Spinal cord (tissue), 10 donors: ENCODE results near the gene IGFALS. TPM values are rescaled to one million over a fixed set of nuclear protein-coding genes. Genes with fewer than 3 reads are reported as not detected.

Source experiments
- DNase-seq, 6 donors: peaks; one replicate each; pipeline versions ENCODE4 v3.0.0 to v3.0.0-alpha.2; 2013 to 2015; ENCODE audit warnings: low spot score in 6 of 6, low read depth in 4 of 6
- H3K27ac ChIP-seq: one replicate; pipeline ENCODE4 v1.5.1; 2013; ENCODE audit warnings: low read depth, low read length, control low read depth
- H3K27me3 ChIP-seq: one replicate; pipeline ENCODE4 v1.6.1; 2013; ENCODE audit warnings: low read length; ENCODE audit not compliant: control insufficient read depth, insufficient read depth
- H3K36me3 ChIP-seq: one replicate; pipeline ENCODE4 v1.6.1; 2013; ENCODE audit warnings: low read length; ENCODE audit not compliant: control insufficient read depth, insufficient read depth
- H3K4me1 ChIP-seq: one replicate; pipeline ENCODE4 v1.6.1; 2013; ENCODE audit warnings: low read length; ENCODE audit not compliant: control insufficient read depth, insufficient read depth
- H3K4me3 ChIP-seq: one replicate; pipeline ENCODE4 v1.5.1; 2013; ENCODE audit warnings: low read depth, low read length, control low read depth
- H3K9me3 ChIP-seq: one replicate; pipeline ENCODE4 v1.6.1; 2013; ENCODE audit warnings: low read length; ENCODE audit not compliant: control insufficient read depth, insufficient read depth
- WGBS: methylation state at CpG from one replicate; pipeline ENCODE4 v1.1.5; 2013; ENCODE audit warnings: missing lambda C conversion rate; ENCODE audit not compliant: insufficient coverage; 5-methylcytosine and 5-hydroxymethylcytosine counted together
- polyA plus RNA-seq, 2 donors: library from polyadenylated mRNA; unstranded; fragments of 120-200 nt; gene quantifications; one replicate each; pipeline ENCODE4 v1.2.1, GENCODE V29; 2013; ENCODE audit not compliant: insufficient read length in 2 of 2
- total RNA-seq, 2 donors: library from RNA; depleted of rRNA in 1 of 2; stranded (reverse); fragments of 120-200 nt in 1 of 2; fragments of >200 nt in 1 of 2; gene quantifications; one replicate each; pipeline versions ENCODE4 v1.2.3 to v1.2.4, GENCODE V29; 2013 to 2014
- donor health status: healthy.

IGFALS gene
- total and polyA plus RNA-seq, 4 donors, result 0.33 to 1.3 (median 0.39) TPM; not detected in 1

- Histone ChIP-seq H3K4me3 (no peak overlapping the region), H3K27me3 (no peaks in the 10 kb centered on the region), H3K9me3 (no peaks in the 10 kb centered on the region), H3K4me1 (peaks cover 44% of the 10 kb centered on the region), H3K36me3 (peaks cover 77% of the 10 kb centered on the region), H3K27ac (no peak overlapping the region)
- no peak for DNase-seq
- 78% methylated on average over 27 of the region's 36 CpGs for WGBS
These were observed 15.9 kb downstream of the IGFALS start for GRCh38 chr16:1777375-1778199.

DNA sequence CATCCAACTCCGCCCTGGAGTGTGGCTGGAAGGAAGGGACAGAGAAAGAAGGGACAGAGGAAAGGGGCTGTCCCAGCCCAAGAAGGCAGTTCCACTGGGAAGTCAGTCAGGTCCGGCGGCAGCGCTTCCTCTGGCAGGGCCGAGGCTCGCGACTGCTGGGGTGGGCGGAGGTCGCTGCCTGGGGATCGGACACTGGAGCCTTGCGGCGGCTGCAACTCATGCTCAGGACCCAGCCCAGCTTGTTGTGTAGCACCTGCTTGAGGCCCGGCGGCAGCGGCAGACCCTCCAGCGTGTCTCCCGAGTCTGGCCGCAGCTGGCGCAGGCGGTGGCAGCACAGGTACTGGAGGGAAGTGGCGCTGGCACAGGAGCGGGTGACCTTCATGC is 16.5 kb downstream of the IGFALS start:
- H3K4me3 ChIP-seq, result no peak overlapping the region
- H3K36me3 ChIP-seq, result peaks cover 83% of the 10 kb centered on the region
- 87% methylated on average over 22 of the region's 22 CpGs for WGBS
- no peaks in the 10 kb centered on the region for H3K9me3 ChIP-seq
- no peak overlapping the region for H3K27ac ChIP-seq
- peaks cover 50% of the 10 kb centered on the region for H3K4me1 ChIP-seq
- H3K27me3 ChIP-seq, result no peaks in the 10 kb centered on the region
- no peak for DNase-seq

- H3K4me3 ChIP-seq, result no peak overlapping the region
- H3K9me3 ChIP-seq, result no peaks in the 10 kb centered on the region
- no peak for DNase-seq
- H3K27me3 ChIP-seq, result no peaks in the 10 kb centered on the region
- no peak overlapping the region for H3K27ac ChIP-seq
- 89% methylated on average over 8 of the region's 13 CpGs for WGBS
- H3K36me3 ChIP-seq, result peaks cover 85% of the 10 kb centered on the region
- H3K4me1 ChIP-seq, result peaks cover 51% of the 10 kb centered on the region
These were observed 16.9 kb downstream of the IGFALS start for GRCh38 chr16:1776672-1776955.

DNA sequence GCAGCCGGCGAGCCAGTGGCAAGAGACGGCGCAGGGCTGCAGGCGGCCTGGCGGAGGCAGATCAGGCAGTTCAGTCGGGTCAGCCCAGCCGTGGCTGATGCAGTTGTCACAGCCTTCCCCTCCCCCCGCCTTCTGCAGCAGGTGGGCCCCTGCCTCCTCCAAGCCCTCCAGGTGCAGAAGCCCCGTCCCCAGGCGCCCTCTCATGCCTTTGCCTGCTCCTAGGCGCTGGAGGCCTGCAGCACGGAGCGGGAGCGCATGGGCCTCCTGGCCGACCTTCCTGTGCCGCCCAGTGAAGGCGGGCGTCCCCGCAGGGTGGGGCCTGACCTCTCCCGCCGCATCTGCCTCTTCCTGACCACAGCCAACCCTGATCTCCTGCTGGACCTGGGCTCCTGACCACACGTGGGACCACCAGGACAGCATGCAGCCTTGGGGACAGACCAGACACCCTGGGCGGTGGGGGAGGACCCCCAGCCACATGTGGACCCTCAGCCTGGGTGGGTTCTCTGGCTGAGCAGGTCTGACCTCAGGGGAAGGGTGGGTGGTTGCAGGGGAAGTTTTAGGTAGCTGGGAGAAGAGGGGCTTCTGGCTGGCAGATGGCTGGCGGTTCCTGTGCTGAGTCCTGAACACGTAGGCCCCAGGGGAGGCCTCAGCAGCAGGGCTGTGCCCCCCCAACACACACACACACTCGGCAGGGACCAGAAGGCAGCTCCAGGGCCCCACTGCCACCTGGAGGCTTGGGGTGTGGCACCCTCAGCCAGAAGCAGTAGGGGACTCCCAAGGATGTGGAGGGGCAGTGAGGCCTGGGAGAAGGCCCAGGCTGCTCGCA is 17.4 kb downstream of the IGFALS start:
- Histone ChIP-seq H3K27ac (no peak overlapping the region), H3K4me3 (no peak overlapping the region), H3K4me1 (peaks cover 45% of the 10 kb centered on the region), H3K9me3 (no peaks in the 10 kb centered on the region), H3K27me3 (no peaks in the 10 kb centered on the region), H3K36me3 (peaks cover 81% of the 10 kb centered on the region)
- WGBS, result 83% methylated on average over 23 of the region's 28 CpGs
- no peak for DNase-seq

- no peaks in the 10 kb centered on the region for H3K27me3 ChIP-seq
- no peak for DNase-seq
- peaks cover 47% of the 10 kb centered on the region for H3K4me1 ChIP-seq
- H3K27ac ChIP-seq, result no peak overlapping the region
- no peaks in the 10 kb centered on the region for H3K9me3 ChIP-seq
- 94% methylated on average over 30 of the region's 30 CpGs for WGBS
- H3K4me3 ChIP-seq, result no peak overlapping the region
- peaks cover 80% of the 10 kb centered on the region for H3K36me3 ChIP-seq
These were observed 18.3 kb downstream of the IGFALS start for GRCh38 chr16:1775006-1775845.

DNA sequence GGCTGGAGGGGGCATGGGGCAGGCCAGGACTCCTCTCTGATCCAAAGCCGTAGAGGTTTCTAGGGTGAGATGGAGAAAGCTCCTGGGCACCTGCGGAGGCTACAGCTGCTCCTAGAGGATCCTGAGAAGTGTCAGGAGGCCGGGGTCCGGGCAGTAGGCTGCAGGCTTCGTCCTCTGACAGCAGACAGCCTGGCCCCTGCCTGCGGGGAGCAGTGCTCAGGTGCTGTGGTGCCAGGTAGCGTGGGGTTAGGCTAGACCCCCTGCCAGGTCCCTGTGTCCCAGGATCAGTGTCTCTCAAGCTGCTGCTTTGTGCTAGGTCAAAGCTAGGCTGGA is 19.1 kb downstream of the IGFALS start:
- WGBS, result 87% methylated on average over 7 of the region's 7 CpGs
- H3K4me3 ChIP-seq, result peak overlapping the region; percentile 68
- no peak for DNase-seq
- peaks cover 49% of the 10 kb centered on the region for H3K4me1 ChIP-seq
- H3K36me3 ChIP-seq, result peaks cover 80% of the 10 kb centered on the region
- no peaks in the 10 kb centered on the region for H3K9me3 ChIP-seq
- no peaks in the 10 kb centered on the region for H3K27me3 ChIP-seq
- H3K27ac ChIP-seq, result no peak overlapping the region

- Histone ChIP-seq H3K4me3 (peak overlapping the region; percentile 68), H3K4me1 (peaks cover 49% of the 10 kb centered on the region), H3K27me3 (no peaks in the 10 kb centered on the region), H3K36me3 (peaks cover 80% of the 10 kb centered on the region), H3K9me3 (no peaks in the 10 kb centered on the region), H3K27ac (no peak overlapping the region)
- peak in 1 of 6 donors; percentile 40 for DNase-seq
- WGBS, result 20% methylated on average over 45 of the region's 45 CpGs
These were observed 19.6 kb downstream of the IGFALS start for GRCh38 chr16:1773703-1774447.

DNA sequence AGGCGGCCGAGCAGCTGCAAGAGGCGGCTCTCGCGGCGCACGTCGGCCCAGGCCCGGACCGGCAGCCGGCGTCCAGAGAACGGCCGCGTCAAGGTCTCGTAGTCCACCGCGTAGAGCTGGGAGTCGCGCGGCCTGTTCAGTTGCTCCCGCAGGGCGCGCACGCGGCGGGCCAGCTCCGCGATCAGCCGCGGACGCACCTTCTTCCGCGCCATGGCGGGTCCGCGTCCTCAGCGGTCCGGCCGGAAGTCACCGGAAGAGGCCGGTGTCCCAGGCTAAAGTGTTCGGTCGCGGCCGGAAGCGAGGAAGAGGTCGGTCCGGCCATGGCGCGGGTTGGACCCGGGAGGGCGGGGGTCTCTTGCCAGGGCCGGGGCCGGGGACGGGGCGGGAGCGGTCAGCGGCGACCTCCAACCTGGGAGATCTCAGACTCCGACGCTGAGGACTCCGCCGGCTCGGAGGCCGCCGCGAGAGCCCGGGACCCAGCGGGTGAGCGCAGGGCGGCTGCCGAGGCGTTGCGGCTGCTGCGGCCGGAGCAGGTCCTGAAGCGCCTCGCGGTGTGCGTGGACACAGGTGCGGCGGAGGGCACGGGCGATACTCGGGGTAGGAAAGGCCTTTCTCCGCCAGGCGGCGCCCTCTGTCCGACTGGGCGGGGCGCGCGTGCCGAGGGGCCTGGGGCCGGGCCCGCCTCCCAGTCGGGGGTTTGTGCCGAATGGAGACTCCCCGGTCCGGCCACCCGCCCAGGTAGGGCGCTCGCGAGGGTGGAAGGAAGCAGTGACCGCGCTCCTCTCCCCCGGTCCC is 20.4 kb downstream of the IGFALS start, which contains the start of gene MRPS34:
TSS of gene MRPS34 (minus strand) at position 227 of the 795 bp plus-strand sequence. CDS start at position 212, 15 bp downstream.
- WGBS, result under 1% methylated on average over 108 of the region's 108 CpGs
- peaks cover 80% of the 10 kb centered on the region for H3K36me3 ChIP-seq

More for the DNA sequence above, 20.4 kb downstream of the IGFALS start, which contains the start of gene MRPS34:
- H3K27ac ChIP-seq, result no peak within 1 kb of the TSS
- peaks cover 48% of the 10 kb centered on the region for H3K4me1 ChIP-seq
- peak in 5 of 6 donors; percentile 70 to 95 (median 76) for DNase-seq
- peak within 1 kb of the TSS; percentile 68 for H3K4me3 ChIP-seq
- H3K9me3 ChIP-seq, result no peaks in the 10 kb centered on the region
- H3K27me3 ChIP-seq, result no peaks in the 10 kb centered on the region
